HG03064 (cell line): Measurements from ENCODE around the gene EXOC2.

Source experiments
- ATAC-seq: cut with Tn5 transposase; IDR thresholded peaks from one replicate; pipeline ENCODE4 v1.9.1; 2021; ENCODE audit warnings: low read depth; ENCODE audit not compliant: unreplicated experiment

EXOC2 gene

DNA sequence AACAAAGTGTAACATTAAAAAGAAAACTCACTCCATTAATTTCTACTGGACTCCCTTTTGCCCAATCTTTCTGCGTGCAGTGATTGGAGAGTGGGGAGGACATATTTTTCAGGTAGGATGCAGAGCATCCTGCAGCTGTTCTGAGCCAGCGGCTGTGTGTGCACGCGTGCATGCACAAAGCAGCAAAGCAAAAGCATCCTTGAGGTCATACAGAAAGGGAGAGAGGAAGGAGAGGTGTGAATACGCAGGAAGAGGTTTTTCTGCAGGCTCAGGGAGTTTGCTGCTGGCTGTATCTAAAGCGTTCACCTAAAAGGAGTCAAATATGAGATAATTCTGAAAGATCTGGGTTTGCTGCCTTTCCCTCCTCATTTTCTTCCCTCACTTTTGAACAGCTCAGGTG, 144.4 kb downstream of the EXOC2 start:
- no peak for ATAC-seq

DNA sequence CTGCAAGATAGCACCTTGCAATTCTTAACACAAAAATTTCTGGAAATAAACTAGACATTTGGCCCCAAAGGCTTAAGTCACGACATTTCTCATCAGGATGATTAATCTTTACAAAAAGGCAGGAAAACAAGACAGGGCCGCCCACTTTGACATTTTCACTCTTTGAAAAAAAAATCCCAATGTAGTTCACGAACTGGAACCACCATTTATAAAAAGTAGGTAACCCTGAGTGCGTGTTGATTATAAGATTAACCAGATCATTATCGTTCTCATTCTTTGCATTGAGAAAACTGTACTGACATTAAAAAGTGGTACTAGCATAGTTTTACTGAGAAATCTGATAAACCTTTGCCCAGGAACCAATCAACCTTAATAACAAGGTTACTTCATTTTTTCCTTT, 144.8 kb downstream of the EXOC2 start:
- no peak for ATAC-seq

DNA sequence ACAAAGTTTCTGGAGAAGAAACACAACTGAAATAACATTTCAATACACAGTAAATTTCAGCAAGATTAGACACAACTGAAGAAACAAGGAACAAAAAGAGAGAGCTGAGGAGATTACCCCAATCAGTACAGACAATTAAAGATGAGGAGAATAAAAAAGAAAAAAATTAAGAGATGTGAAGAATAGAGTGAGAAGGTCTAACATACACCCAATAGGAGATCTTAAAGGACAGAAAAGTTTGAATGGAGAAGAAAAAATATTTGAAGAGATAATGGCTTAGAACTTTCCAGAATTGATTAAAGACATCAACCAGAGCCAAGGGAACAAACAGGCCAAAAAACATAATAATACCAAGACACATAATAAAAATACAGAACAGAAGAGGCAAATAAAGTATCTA, 152.4 kb downstream of the EXOC2 start:
- ATAC-seq = no peak

- ATAC-seq = no peak
Measured at GRCh38 chr6:537114-537513, 155.8 kb downstream of the EXOC2 start.

GRCh38 chr6:530425-530824, 162.5 kb downstream of the EXOC2 start:
- ATAC-seq = no peak

DNA sequence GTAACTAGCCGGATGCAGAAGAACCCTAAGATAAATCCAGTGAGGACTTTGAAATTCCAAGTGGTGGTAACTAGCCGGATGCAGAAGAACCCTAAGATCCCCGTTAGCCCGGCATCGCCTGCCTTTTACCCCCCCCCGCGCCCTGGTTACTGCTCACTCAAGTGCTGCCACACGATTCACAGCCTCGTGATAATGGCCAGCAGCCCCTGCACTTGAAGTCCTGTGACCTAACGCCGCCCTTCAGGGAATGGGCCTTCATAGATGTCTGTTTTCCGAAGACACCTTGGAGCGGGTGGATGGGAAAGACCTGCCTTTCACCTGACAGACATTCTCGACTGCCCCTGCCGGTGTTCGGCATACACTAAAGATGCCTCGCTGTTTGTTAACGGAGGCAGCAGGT, 163.9 kb downstream of the EXOC2 start:
- ATAC-seq = no peak

GRCh38 chr6:527989-528673, 164.8 kb downstream of the EXOC2 start:
- no peak for ATAC-seq

- ATAC-seq = no peak
Measured at GRCh38 chr6:524803-525202, 168.1 kb downstream of the EXOC2 start.

GRCh38 chr6:520820-521219, 172.1 kb downstream of the EXOC2 start:
- ATAC-seq = no peak

GRCh38 chr6:518218-518617, 174.7 kb downstream of the EXOC2 start:
- ATAC-seq = no peak

- ATAC-seq = no peak
Measured at GRCh38 chr6:516213-516612, 176.7 kb downstream of the EXOC2 start.

DNA sequence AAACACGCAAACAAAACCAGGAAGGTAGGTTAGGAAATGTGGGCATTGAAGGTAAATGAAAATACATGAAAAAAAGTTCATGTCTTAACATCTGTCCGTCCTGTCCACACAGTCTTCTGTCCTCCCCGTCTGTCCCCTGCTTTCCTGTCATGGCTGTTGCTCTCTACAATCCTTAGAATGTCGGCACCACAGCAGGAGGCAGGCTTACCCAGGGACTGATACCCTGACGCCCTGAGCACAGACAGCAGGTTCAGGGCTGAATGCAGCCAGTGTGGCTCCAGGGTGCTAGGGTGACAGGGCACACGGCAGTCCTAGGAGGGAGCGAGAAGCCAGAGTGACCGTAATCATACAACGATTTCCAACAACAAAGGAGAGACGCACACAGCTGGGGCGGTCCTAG, 177.7 kb downstream of the EXOC2 start:
- no peak for ATAC-seq

DNA sequence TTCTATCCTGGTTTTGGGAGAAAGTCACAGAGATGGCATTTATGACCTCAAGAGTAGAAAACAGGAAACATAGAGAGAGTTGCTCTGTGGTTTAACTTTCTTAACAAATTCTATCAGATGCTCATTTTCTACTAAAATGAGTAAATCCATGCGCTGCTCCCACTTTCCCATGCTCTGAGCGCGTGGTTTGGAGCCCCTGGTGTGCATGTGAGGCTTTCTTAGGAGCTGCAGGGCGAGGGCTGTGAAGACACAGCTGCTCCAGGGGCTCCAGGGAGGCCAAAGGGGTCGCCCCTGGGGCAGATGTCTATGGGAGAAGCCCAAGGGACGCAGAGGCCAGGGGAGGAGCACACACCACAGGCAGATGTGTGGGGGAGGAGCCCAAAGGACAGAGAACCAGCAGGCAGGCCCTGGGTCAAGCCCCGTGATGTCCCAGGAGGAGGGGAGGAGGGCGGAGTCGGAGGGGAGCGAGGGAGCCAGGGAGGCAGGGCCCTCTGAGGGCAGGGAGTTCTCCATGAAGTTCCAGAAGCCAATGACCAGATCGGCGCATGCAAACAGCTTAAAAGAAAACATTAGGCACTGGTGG, 178.5 kb downstream of the EXOC2 start:
- ATAC-seq = no peak

DNA sequence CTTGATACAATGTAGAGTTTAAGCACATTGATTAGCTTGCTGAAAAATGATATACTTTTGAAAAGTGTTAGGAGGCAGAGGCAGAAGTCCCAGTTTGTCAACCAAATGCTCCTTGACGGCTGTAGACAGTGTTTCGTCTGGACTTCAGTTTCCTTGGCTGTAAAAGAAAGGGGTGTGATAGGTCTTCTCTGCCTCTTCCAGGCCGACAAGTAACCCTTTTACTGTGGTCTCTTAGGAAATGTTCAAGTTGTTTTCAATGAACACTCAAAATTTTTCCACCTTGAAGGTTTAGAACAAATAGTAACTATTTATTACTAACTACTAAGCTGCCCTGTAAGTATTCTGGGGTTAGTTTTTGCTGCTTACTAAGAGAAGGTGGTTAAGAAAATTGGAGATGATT, 179.0 kb downstream of the EXOC2 start:
- no peak for ATAC-seq

DNA sequence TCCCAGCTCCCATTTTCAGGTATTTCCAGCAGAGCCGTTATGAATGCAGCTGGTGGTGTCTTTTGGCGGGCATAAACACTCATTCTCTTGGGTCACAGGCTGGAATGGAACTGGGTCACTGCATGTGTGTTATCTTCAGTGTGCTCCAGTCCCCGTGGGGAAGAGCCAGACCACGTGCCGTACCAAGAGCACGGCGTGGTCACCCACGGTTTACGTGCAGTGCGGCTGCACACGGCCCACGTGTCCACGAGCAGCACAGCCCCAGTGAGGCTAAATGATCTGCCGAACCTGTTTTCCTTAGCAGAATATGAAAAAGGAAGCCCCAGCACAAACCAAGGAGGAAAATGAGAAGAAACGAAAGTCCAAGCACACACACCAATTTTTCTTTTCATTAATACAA, 179.9 kb downstream of the EXOC2 start:
- ATAC-seq = no peak

DNA sequence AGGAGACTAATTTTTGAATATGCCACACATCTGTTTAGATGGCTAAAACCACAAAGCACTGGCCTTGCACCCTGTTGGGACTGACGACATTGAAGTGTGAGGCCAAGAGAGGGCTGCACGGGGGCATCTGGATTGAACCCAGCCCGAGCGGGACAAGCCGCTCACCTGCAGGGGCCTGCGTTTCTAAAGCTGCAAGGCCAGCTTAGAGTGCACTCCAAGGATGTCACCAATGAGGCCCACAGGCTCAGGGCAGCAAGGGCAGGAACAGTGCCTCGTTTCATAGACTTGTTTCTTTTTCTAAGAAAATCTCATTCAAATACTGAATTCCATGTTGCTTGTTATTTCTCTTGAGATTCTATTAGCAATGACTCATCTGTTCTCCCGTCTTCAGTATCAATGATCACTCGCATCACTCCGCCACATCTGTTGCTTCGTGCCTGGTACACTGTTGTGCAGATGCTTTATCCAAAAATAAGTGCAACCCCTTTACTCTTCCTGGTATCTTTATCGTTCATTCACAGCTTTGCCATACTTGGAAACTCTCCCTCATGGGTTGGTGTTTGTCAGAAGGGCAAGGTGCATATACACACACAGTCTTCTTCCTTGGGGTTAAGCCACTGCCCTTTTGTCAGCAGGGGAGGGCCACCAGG, 181.3 kb downstream of the EXOC2 start:
- ATAC-seq = no peak

GRCh38 chr6:509676-510075, 183.3 kb downstream of the EXOC2 start:
- no peak for ATAC-seq

DNA sequence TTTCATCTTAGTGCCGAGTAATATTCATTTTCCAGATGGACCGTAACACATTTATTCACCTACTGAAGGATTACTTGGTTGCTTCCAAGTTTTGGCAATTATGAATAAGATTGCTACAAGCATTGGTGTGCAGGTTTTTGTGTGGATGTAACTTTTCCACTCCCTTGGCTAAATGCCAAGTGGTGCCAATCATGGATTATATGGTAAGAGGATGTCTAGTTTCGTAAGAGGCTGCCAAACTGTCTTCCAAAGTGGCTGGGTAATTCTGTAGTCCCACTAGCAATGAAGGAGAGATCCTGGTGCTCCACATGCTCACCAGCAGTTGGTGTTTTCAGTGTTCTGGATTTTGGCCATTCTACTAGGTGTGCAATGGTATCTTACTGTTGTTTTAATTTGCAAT, 184.3 kb downstream of the EXOC2 start:
- no peak for ATAC-seq

GRCh38 chr6:508006-508405, 184.9 kb downstream of the EXOC2 start:
- ATAC-seq = no peak

DNA sequence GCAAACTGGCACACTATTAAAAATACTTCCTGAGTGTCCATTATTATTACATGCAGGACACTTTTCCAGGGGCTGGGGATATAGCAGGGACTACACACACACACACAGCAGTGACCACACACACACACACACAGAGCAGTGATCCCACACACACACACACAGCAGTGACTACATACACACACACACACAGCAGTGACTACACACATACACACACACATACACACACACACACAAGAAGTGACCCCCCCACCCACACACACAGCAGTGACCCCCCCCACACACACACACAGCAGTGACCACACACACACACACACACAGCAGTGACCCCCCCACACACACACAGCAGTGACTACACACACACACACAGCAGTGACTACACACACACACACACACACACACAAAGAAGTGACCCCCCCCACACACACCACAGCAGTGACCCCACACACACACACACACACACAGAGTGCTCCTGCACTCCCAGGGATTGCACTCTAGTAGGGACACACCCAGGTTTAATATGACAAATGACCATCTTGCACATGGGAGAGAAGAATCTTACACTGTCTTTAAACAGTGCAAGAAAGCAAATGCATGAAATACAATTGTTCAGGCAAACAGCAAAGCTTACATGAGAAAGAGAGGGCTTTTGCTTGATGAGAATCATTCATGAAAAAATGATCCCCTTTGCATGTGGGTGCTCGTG, 185.9 kb downstream of the EXOC2 start:
- ATAC-seq = no peak

DNA sequence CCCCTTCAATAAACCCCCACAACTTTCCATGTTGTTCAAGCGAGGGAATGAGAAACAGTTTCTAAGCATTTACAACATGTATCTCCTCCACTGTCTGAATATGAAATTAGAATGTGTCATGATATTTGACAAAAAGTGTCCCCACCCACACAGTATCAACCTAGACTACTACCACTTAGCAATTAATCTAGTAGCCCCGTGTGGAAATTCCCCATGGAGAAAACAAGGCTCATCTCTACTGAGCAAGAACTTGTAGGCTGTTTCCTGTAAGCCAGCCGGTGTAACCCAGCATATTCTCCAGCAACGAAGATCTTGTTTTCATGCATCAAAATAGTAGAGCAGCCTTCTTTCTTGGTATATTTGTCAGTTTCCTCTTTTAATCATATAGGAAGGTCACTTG, 186.4 kb downstream of the EXOC2 start:
- no peak for ATAC-seq

- no peak for ATAC-seq
Measured at GRCh38 chr6:505374-505773, 187.6 kb downstream of the EXOC2 start.
